ENCODE data around the gene GPR78.
A peak's percentile ranks its signal among the peaks of the same experiment; 100 is the strongest.

GPR78 gene

GRCh38 chr4:8545439-8545765 lies 34.8 kb upstream of the GPR78 start:
- DNase-seq (ENCODE audit: low read depth): no peak
- no peak for TF ChIP-seq CTCF (IDR thresholded peaks at IDR 0.05; ENCODE audit: insufficient read depth, low read depth, low read length, missing control alignments)
- H3K4me3 ChIP-seq (ENCODE audit: low read depth, low read length): no peak overlapping the region

GRCh38 chr4:8546766-8547107 lies 33.5 kb upstream of the GPR78 start:
- H3K4me3 ChIP-seq (ENCODE audit: low read depth, low read length): no peak overlapping the region
- DNase-seq (ENCODE audit: low read depth): no peak
- TF ChIP-seq CTCF (IDR thresholded peaks at IDR 0.05; ENCODE audit: insufficient read depth, low read depth, low read length, missing control alignments): no peak

- DNase-seq (ENCODE audit: low read depth): peak; percentile 70
- no peak overlapping the region for H3K4me3 ChIP-seq (ENCODE audit: low read depth, low read length)
- TF ChIP-seq CTCF (IDR thresholded peaks at IDR 0.05; ENCODE audit: insufficient read depth, low read depth, low read length, missing control alignments): peak; percentile 53
Observed at GRCh38 chr4:8547108-8547911, 32.9 kb upstream of the GPR78 start.

- no peak for TF ChIP-seq CTCF (IDR thresholded peaks at IDR 0.05; ENCODE audit: insufficient read depth, low read depth, low read length, missing control alignments)
- DNase-seq (ENCODE audit: low read depth): no peak
- H3K4me3 ChIP-seq (ENCODE audit: low read depth, low read length): no peak overlapping the region
Observed at GRCh38 chr4:8547912-8548730, 32.1 kb upstream of the GPR78 start.

- TF ChIP-seq CTCF (IDR thresholded peaks at IDR 0.05; ENCODE audit: insufficient read depth, low read depth, low read length, missing control alignments): no peak
- no peak for DNase-seq (ENCODE audit: low read depth)
- no peak overlapping the region for H3K4me3 ChIP-seq (ENCODE audit: low read depth, low read length)
Observed at GRCh38 chr4:8548731-8549351, 31.4 kb upstream of the GPR78 start.

GRCh38 chr4:8549352-8549931 lies 30.8 kb upstream of the GPR78 start:
- DNase-seq (ENCODE audit: low read depth): no peak
- no peak overlapping the region for H3K4me3 ChIP-seq (ENCODE audit: low read depth, low read length)
- no peak for TF ChIP-seq CTCF (IDR thresholded peaks at IDR 0.05; ENCODE audit: insufficient read depth, low read depth, low read length, missing control alignments)
